ENCODE measurements around the gene PRRC2B. TPM values are rescaled to one million over a fixed set of nuclear protein-coding genes. Genes with fewer than 3 reads are reported as not detected.
A peak's percentile ranks its signal among the peaks of the same experiment; 100 is the strongest.

PRRC2B gene
- total and polyA plus RNA-seq, 2 of the 8 experiments (the other 6 are each of a cell fraction or from before 2014, with no cell fraction given) = 37.3 to 249 TPM

- Histone ChIP-seq H3K4me1 (replicated peaks in 1 of 4; ENCODE audit: control insufficient read depth in 3 of 4, insufficient read depth in 4 of 4, low read length in 3 of 4) (peaks cover 40 to 64% (median 51%) of the 10 kb centered on the region in 4 experiments), H2BK5ac (ENCODE audit: low read depth, low read length) (peak overlapping the region; percentile 18), H2AFZ (ENCODE audit: low read length) (no peak overlapping the region), H4K91ac (replicated peaks; ENCODE audit: insufficient read length, low read length) (no peak overlapping the region), H3K79me1 (ENCODE audit: low read depth, low read length) (peaks cover 11% of the 10 kb centered on the region), H2BK15ac (ENCODE audit: low read length) (no peak overlapping the region), H4K20me1 (replicated peaks in 1 of 2; ENCODE audit: control insufficient read depth in 1 of 2, insufficient read depth in 2 of 2, low read length in 2 of 2) (peaks cover 25 to 39% of the 10 kb centered on the region in 2 experiments), H3K23ac (ENCODE audit: insufficient read length) (no peak overlapping the region), H2BK20ac (ENCODE audit: low read length) (no peak overlapping the region), H2BK120ac (replicated peaks; ENCODE audit: low read depth, low read length) (no peak overlapping the region), H3K79me2 (ENCODE audit: control insufficient read depth in 1 of 2, insufficient read depth in 2 of 2, low read length in 2 of 2) (peaks cover 88 to 100% of the 10 kb centered on the region in 2 experiments), H3K27ac (ENCODE audit: low read depth, low read length) (peak overlapping the region; percentile 74), H3K4me3 (ENCODE audit: extremely low read depth in 1 of 4, insufficient read depth in 2 of 4, low read depth in 3 of 4, low read length in 4 of 4) (peak overlapping the region; percentile 4 to 44 (median 17); a peak in 6 of 8 replicates), H3K14ac (ENCODE audit: insufficient read length) (no peak overlapping the region), H3K23me2 (ENCODE audit: low read depth, low read length) (no peaks in the 10 kb centered on the region), H3K56ac (replicated peaks; ENCODE audit: insufficient read length, low read depth, low read length) (no peak overlapping the region), H3K4me2 (ENCODE audit: insufficient read depth in 1 of 2, low read depth in 2 of 2, low read length in 2 of 2) (peak overlapping the region; percentile 61 to 72), H4K5ac (ENCODE audit: insufficient read length, low read depth, low read length) (peak overlapping the region; percentile 5), H3K9ac (replicated peaks in 1 of 4; ENCODE audit: extremely low read depth in 1 of 4, low read depth in 3 of 4, low read length in 3 of 4) (peak overlapping the region in 2 of 4 experiments; percentile 40 to 45; a peak in 2 of 7 replicates), H4K8ac (ENCODE audit: extremely low read depth, insufficient read depth, low read length) (no peak overlapping the region), H3K9me3 (ENCODE audit: insufficient read depth in 2 of 2, low read depth in 1 of 2, low read length in 1 of 2) (no peaks in the 10 kb centered on the region), H3K4ac (replicated peaks; ENCODE audit: insufficient read length, low read depth, low read length) (no peak overlapping the region), H3K18ac (ENCODE audit: extremely low read depth, low read length) (peak overlapping the region; percentile 1; the same call in 1 of the 2 replicates), H3K27me3 (replicated peaks in 1 of 4; ENCODE audit: control insufficient read depth in 3 of 4, extremely low read depth in 1 of 4, insufficient read depth in 3 of 4, low read length in 3 of 4) (no peaks in the 10 kb centered on the region), H2BK12ac (ENCODE audit: low read depth, low read length) (no peak overlapping the region), H3K36me3 (ENCODE audit: control insufficient read depth in 2 of 4, insufficient read depth in 4 of 4, low read length in 3 of 4) (no peaks in the 10 kb centered on the region; a peak in 1 of 8 replicates), H2AK5ac (ENCODE audit: low read depth, low read length) (peak overlapping the region; percentile 28)
- TF ChIP-seq EGR1 (IDR thresholded peaks at IDR 0.05; ENCODE audit: borderline replicate concordance, low read depth, low read length) = no peak
- 0 out of 2 replicates have a peak, but pooled peaks have one; percentile 6 for TF ChIP-seq YY1 (IDR thresholded peaks at IDR 0.05; ENCODE audit: low read depth, low read length)
- DNase-seq (ENCODE audit: low read depth in 1 of 2, low spot score in 2 of 2) = no peak
- 63% methylated on average over 7 of the region's 7 CpGs; no CpG with 5 or more reads in 1 of the 2 experiments for WGBS, 2 experiments (ENCODE audit: extremely low coverage in 1 of 2, insufficient coverage in 1 of 2, insufficient read length in 1 of 2, insufficient replicate concordance in 2 of 2, low coverage in 1 of 2, low lambda C conversion rate in 2 of 2, missing lambda C conversion rate in 1 of 2)
- ChIA-PET POLR2A (ENCODE audit: partially characterized antibody) (interaction anchor here (0.5 to 4.6 kb wide), 26 partner anchors 8 to 96 kb away, joined by 3 to 78 read pairs (median 4); no protein-coding TSS in a partner anchor), CTCF (ENCODE audit: partially characterized antibody) (interaction anchor here (0.6 to 4.8 kb wide), 10 partner anchors 9 to 98 kb away, joined by 3 to 25 read pairs (median 6); partner anchors contain the start of gene POMT1)
- FAIRE-seq = no peak
Measured at GRCh38 chr9:131404987-131405386, 11.1 kb downstream of the PRRC2B start.

Data from H1 (cell line).